H1 (cell line): ENCODE results near the gene MEIOSIN. TPM values are rescaled to one million over a fixed set of nuclear protein-coding genes. Genes with fewer than 3 reads are reported as not detected.

Experiments
- ASH2L ChIP-seq: fragments of 200-600, 300-600 bp; sonication (generic); IDR thresholded peaks from one replicate; pipeline ENCODE4 v1.7.1; 2017; ENCODE audit warnings: low read length
- BACH1 ChIP-seq: IDR thresholded peaks from 2 replicates; pipeline ENCODE4 v1.6.1; 2012; ENCODE audit warnings: low read length, improper control_type of control experiment
- GTF2F1 ChIP-seq: IDR thresholded peaks from 2 replicates; pipeline ENCODE4 v1.6.1; 2012; ENCODE audit warnings: low read depth, low read length, improper control_type of control experiment, borderline replicate concordance
- SAP30 ChIP-seq: fragments of 300-600 bp; sonication (generic); IDR thresholded peaks from 2 replicates; pipeline ENCODE4 v1.7.1; 2012; ENCODE audit warnings: low read length, moderate library complexity, mild to moderate bottlenecking, inconsistent platforms; ENCODE audit not compliant: insufficient read depth, insufficient replicate concordance
- polyA plus RNA-seq, 7 experiments: library from polyadenylated mRNA; depleted of rRNA in 3 of 7; stranded (reverse) in 5 of 7; unstranded in 2 of 7; fragments of >200 nt in 5 of 7; fragments of 200-250 nt in 2 of 7; gene quantifications; 1 replicate in 5 of 7; 2 replicates in 1 of 7; 4 replicates in 1 of 7; pipeline versions ENCODE4 v1.2.1 to v1.2.3, GENCODE V29; 2011 to 2013; ENCODE audit warnings: missing spikeins in 2 of 7, mixed read lengths in 2 of 7
- total RNA-seq: library from RNA; stranded (reverse); fragmentation: NEBNext Ultra II Directional; extraction: Animal tissue kit (Norgen Biotek cat#: 25700); gene quantifications from 2 replicates; pipeline ENCODE4 v1.2.1, GENCODE V29; 2021

The MEIOSIN gene
- total and polyA plus RNA-seq, 2 of the 8 experiments (the other 6 are each of a cell fraction or from before 2014, with no cell fraction given) = 0.11 TPM; not detected in 1

GRCh38 chr19:45762870-45763631 lies 29.8 kb downstream of the MEIOSIN start (continued):
- TF ChIP-seq BACH1 (no peak), SAP30 (no peak), GTF2F1 (no peak), ASH2L (no peak)
